Stimulated activated CD4-positive, alpha-beta T cell treated with anti-CD3 and anti-CD28 coated beads, Interleukin-2, amount 100 ng/mL, for 4 hours (primary cell): ENCODE data around the gene HSPB8.

ENCODE experiments used
- DNase-seq: peaks from one replicate; pipeline ENCODE4 v3.0.0-alpha.2; 2020; ENCODE audit warnings: low read depth

The HSPB8 gene

DNA sequence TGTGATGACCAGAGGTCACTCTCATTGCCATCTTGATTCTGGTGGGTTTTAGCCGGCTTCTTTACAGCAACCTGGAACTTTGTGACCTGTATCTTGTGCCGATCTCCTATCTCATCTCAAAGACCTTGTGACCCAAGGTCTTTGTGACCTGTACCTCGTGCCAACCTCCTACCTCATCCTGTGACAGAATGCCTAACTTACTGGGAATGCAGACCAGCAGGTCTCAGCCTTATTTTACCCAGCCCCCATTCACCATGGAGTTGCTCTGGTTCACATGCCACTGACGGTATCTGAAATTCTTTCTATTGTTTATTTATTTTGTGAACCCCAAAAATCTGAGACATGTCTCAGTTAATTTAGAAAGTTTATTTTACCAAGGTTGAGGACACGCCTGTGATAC lies 7.4 kb upstream of the HSPB8 start:
- DNase-seq, result no peak

DNA sequence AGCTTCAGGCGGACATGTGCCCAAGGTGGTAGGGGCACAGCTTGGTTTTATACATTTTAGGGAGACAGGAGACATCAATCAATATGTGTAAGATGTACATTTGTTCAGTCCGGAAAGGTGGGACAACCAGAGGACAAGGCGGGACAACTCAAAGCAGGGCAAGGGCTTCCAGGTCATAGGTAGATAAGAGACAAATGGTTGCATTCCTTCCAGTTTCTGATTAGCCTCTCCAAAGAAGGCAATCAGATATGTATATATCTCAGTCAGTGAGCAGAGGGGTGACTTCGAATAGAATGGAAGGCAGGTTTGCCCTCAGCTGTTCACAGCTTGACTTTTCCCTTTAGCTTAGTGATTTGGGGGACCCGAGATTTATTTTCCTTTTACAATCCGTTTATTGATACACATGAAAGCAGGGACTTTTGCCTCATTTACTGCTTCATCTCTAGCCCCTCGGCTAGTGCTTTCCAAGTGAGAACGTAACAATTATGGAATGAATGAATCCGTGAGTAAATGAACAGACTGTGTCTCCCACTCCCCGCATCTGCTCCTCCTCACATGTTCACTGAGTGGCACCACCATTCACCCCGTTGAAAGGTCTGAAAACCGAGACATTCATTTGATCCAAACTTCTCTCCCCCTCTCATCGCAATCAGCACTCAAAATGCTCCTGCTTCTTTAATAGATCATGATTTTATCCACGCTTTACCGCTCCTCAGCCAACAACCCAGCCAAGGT lies 6.9 kb upstream of the HSPB8 start:
- DNase-seq, result no peak

- no peak for DNase-seq
These were observed 3.6 kb upstream of the HSPB8 start for GRCh38 chr12:119175081-119175480.

DNA sequence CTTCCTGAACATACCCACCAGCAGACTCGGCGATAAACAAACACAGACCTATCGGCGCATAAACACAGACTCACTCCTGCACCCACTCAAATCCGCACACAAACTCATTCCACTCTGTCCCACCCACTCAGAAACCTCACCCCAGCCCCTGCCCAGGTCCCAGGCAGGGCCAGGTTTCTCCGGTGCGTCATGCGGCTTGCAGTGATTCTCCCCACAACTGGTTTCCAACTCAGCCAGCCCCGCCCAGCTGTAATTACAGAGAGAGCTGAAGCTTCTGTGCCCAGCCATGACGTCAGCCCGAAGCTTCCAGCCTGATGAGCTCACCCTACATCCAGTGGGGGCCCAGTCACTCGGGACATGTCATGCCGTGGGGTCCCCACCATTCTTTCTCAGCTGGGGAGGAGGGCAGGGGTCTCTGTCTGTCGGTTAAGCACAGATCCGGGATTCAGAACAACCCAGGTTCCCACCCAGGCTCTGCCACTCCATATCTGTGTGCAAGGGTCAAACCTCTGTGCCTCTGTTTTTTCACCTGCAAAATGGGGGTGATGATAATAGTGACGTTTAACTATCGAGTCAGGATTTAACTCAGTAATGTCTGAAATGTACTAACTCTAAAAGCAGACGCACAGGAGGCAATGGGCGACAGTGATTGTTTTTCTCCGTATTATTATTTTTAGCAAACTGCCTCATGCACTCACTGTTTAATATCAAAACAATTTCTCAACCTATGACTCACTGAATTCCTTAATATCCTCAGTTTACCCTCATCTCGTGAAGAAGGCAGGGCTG lies 2.3 kb upstream of the HSPB8 start:
- DNase-seq, result no peak

DNA sequence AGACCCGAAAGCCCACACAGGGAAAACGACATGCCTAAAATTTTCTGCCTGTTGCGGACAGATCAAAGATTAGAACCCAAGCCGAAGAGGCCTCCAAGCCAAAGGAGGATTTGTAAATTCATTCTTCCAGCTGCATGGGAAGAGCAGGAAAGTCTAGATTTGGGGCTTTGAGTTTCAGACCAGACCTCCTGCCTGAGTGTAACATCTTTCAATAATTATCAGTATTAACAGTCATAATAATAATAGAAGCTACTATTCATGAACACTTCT lies 1.7 kb upstream of the HSPB8 start:
- DNase-seq, result no peak

DNA sequence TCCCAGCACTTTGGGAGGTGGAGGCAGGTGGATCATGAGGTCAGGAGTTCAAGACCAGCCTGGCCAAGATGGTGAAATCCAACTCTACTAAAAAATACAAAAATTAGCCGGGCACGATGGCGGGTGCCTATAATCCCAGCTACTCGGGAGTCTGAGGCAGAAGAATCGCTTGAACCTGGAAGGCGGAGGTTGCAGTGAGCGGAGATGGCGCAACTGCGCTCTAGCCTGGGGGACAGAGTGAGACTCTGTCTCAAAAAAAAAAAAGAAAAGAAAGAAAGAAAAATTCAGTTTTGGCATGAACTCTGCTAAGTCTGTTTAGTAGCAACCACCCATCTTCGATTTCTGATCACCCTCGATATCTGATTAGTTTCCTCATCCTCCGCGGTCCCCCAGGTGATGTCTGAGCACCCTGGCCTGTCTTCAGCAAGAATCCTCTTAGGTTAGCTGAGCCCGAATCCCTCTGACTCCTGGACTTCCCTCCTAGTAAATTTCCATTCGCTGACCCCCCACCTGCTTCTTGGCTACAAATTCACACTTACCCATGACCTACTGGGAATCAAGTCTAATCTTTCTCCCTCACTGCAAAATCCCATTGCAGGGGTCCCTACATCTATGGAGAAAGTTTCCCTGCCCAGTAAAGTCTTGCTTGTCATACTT lies 879 bp upstream of the HSPB8 start:
- DNase-seq, result no peak

DNA sequence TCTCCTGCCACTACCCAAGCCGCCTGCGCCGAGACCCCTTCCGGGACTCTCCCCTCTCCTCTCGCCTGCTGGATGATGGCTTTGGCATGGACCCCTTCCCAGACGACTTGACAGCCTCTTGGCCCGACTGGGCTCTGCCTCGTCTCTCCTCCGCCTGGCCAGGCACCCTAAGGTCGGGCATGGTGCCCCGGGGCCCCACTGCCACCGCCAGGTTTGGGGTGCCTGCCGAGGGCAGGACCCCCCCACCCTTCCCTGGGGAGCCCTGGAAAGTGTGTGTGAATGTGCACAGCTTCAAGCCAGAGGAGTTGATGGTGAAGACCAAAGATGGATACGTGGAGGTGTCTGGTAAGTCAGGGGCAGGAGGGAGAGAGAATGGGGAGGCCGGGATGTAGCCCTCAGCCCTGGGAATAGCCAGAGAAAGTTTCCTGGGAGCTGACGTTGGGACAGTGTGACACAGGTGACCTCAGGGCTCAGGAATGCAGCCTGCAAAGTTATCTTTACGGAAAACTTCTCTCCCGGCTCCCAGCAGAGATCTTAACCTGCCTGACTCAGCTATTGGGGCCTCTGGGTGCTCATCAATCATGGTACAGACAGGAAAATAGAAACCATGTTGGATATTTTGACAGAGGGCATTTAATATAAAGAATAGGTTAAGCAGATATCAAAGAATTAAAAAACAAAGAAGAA lies 747 bp downstream of the HSPB8 start:
- DNase-seq, result no peak

- no peak for DNase-seq
These were observed 1.8 kb downstream of the HSPB8 start for GRCh38 chr12:119180380-119181040.

GRCh38 chr12:119181202-119181601 lies 2.5 kb downstream of the HSPB8 start:
- no peak for DNase-seq

DNA sequence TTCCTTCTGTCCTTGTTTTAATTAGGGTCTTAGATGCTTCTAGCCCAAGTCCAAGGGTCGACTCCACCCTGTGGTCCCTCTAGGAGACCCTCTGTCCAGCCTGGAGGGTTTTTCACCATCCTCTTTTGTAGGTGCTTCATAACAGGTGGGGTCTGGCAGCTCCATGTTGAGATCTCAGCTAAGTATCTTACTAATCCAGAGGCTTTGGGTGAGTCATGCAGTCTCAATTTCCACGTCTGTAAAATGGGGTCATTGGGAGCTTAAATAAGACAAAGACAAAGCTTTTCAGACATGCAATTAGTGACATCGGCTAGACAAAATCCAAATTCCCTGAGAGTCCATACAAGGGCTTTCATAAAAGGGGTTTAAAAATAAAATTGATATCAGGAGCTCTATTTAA lies 3.2 kb downstream of the HSPB8 start:
- DNase-seq, result no peak

DNA sequence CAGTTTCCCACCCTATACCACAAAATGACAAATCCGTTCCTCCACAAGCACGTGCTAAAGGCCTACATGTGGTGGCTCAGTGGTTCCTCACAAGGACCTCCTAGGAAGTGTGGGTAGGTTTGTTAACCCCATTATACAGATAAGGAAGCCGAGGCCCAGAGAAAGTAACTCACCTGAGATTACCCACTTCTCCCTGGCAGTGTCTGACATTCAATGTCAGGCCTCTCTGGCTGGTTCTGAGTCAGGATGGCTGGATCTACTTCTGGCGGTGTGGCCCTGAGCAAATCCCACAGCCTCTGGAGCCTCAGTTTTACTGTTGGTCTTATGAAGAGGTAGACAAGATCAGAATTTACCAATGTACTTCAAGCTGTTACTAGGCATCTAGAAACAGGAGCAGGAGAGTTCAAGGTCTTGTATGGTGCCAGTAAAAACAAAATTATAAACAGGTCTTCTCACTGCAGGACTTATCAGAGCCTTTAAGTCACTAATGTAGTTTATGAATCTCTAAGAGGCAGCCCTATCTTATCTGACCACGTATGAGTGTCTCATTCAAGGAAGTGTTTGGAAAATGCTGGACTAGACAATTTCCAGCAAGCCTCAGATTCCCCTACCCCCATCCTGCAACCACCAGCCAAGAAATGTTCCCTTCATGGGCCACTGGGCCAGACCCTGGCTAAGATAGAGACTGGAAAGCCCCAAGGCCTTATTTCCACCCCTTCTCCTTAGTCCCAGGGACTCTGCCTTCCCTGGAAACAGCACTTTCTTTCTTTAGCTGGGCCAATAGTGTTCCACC lies 4.2 kb downstream of the HSPB8 start:
- no peak for DNase-seq

- no peak for DNase-seq
These were observed 5.4 kb downstream of the HSPB8 start for GRCh38 chr12:119183942-119184695.

- no peak for DNase-seq
These were observed 16.5 kb downstream of the HSPB8 start for GRCh38 chr12:119195256-119195655.

DNA sequence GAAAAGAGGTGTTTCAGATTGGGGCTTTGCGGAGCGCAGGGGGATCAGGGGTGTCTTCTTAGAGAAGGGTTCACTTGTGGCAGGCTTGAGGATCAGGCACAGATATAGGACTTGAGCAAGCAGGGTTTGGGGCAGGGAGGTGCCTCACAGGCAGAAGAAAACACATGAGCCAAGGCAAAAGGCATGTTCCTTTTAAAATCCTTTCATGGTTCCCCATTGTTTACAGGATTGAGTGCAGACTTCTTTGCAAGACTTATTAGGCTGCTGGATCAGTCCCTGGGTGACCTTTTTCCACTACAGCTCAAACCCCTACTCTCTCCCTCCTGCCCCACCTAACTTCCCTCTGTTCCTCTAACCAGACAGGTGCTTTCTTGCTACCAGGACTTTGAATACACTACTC lies 19.7 kb downstream of the HSPB8 start:
- DNase-seq, result no peak

- DNase-seq, result no peak
These were observed 21.9 kb downstream of the HSPB8 start for GRCh38 chr12:119200601-119201000.

DNA sequence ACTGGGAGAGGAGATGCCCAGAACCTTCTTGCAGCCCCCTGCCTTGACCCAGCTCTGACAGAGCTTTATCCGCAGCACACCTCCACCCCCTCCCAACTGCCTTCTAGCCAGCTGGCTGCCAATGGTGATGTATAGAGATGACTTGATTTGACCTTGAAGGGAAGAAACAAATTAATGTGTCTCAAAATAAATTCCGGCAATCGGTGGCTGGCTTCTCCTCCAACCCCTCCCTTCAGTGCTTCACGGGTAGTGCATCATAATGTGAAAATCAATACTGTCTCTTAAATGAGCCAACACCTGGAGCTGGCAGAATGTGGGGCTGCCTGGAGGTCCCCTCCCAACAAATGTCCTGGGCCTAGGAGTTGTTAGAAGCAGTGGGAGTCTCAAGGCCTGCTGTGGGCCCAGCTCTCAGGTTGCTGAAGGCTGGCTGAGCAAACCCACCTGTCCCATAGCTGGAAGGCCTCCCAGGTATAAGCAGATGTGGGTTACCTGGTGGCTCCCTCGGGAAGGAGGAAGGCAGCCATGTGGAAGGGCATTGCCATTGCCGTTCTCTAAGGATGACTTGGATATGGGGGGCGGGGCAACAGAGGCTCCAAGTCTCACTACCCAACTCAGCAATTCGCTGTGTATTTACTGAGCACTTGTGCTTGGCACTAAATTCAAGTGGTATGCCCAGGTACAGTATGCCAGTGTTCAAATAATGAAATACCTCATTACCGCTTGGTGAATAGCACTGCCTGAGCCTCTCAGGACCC lies 23.2 kb downstream of the HSPB8 start:
- no peak for DNase-seq

- no peak for DNase-seq
These were observed 23.8 kb downstream of the HSPB8 start for GRCh38 chr12:119202544-119202943.

- no peak for DNase-seq
These were observed 25.4 kb downstream of the HSPB8 start for GRCh38 chr12:119204131-119204530.

GRCh38 chr12:119204671-119205285 lies 26.0 kb downstream of the HSPB8 start:
- DNase-seq, result no peak
